SK-N-SH (cell line): ENCODE results near the gene PRICKLE2. TPM values are rescaled to one million over a fixed set of nuclear protein-coding genes. Genes with fewer than 3 reads are reported as not detected.

Experiments used
- CTCF ChIA-PET: fragments of 300-600, 350-600 bp; formaldehyde crosslinking; extraction: SDS; loops from one replicate; lab custom pipeline; 2021; lab: Yijun Ruan, JAX
- POLR2A ChIA-PET: fragments of 350-600 bp; sonication (Branson Sonifier 250); formaldehyde crosslinking; extraction: SDS; loops from one replicate; lab custom pipeline; 2020; ENCODE audit warnings: antibody characterized with exemption, inconsistent platforms; lab: Yijun Ruan, JAX
- DNase-seq: peaks from one replicate; pipeline ENCODE4 v3.0.0; 2012
- H2AFZ ChIP-seq: fragments of 200-600 bp; sonication (generic); 2 replicates; pipeline ENCODE4 v1.8.1; 2016; ENCODE audit warnings: antibody characterized with exemption, mild to moderate bottlenecking, low read depth
- H3F3A ChIP-seq: fragments of 200-600 bp; sonication (generic); replicated peaks from 2 replicates; pipeline ENCODE3; 2016; ENCODE audit warnings: antibody characterized with exemption, mild to moderate bottlenecking; ENCODE audit not compliant: insufficient read depth
- H3K27ac ChIP-seq, 2 experiments: fragments of 200-500 bp in 1 of 2; fragments of 200-600 bp in 1 of 2; sonication (Bioruptor generic) in 1 of 2; sonication (generic), shearing (Covaris generic) in 1 of 2; 2 replicates each; pipeline versions ENCODE4 v1.5.1 to v1.6.1; 2014 to 2016; ENCODE audit warnings: low read depth in 2 of 2, inconsistent platforms in 1 of 2, low read length in 1 of 2, mild to moderate bottlenecking in 1 of 2, mixed read lengths in 1 of 2
- H3K27me3 ChIP-seq: fragments of 200-600 bp; sonication (generic), shearing (Covaris generic); 2 replicates; pipeline ENCODE4 v1.6.1; 2016; ENCODE audit warnings: mixed run types; ENCODE audit not compliant: insufficient read depth
- H3K36me3 ChIP-seq, 2 experiments: fragments of 200-500 bp in 1 of 2; fragments of 200-600 bp in 1 of 2; sonication (Bioruptor generic) in 1 of 2; sonication (generic) in 1 of 2; replicated peaks in 1 of 2; 2 replicates each; pipeline versions ENCODE3 to v1.5.1; 2014 to 2016; ENCODE audit warnings: low read length in 1 of 2, mild to moderate bottlenecking in 1 of 2; ENCODE audit not compliant: insufficient read depth in 2 of 2, control insufficient read depth in 1 of 2
- H3K4me1 ChIP-seq, 2 experiments: fragments of 200-500 bp in 1 of 2; fragments of 200-600 bp in 1 of 2; sonication (Bioruptor generic) in 1 of 2; sonication (generic), shearing (Covaris generic) in 1 of 2; 2 replicates each; pipeline versions ENCODE4 v1.5.1 to v1.6.1; 2014 to 2016; ENCODE audit warnings: low read depth in 1 of 2, low read length in 1 of 2, mixed run types in 1 of 2; ENCODE audit not compliant: insufficient read depth in 2 of 2, control insufficient read depth in 1 of 2
- H3K4me2 ChIP-seq: fragments of 200-600 bp; sonication (generic), shearing (Covaris generic); 2 replicates; pipeline ENCODE4 v1.6.1; 2017; ENCODE audit warnings: mixed run types
- H3K4me3 ChIP-seq, 2 experiments: fragments of 200-500 bp in 1 of 2; fragments of 200-600 bp in 1 of 2; sonication (Bioruptor generic) in 1 of 2; sonication (generic), shearing (Covaris generic) in 1 of 2; 2 replicates each; pipeline versions ENCODE4 v1.5.1 to v1.8.1; 2014 to 2016; ENCODE audit warnings: low read depth in 2 of 2, inconsistent platforms in 1 of 2, low read length in 1 of 2, mild to moderate bottlenecking in 1 of 2, mixed read lengths in 1 of 2, moderate library complexity in 1 of 2
- H3K79me2 ChIP-seq: fragments of 200-600 bp; sonication (generic); 2 replicates; pipeline ENCODE4 v1.8.1; 2017; ENCODE audit warnings: mild to moderate bottlenecking; ENCODE audit not compliant: insufficient read depth
- H3K9ac ChIP-seq: fragments of 200-600 bp; sonication (generic); 2 replicates; pipeline ENCODE4 v1.6.1; 2017; ENCODE audit warnings: mixed run types
- H3K9me2 ChIP-seq: fragments of 200-600 bp; sonication (generic); 2 replicates; pipeline ENCODE4 v1.6.1; 2017; ENCODE audit warnings: mixed run types
- H3K9me3 ChIP-seq: fragments of 200-600 bp; sonication (generic); 2 replicates; pipeline ENCODE4 v1.6.1; 2017; ENCODE audit warnings: mixed run types, mild to moderate bottlenecking, moderate library complexity
- H4K20me1 ChIP-seq: fragments of 200-600 bp; sonication (generic); 2 replicates; pipeline ENCODE4 v1.6.1; 2017; ENCODE audit warnings: mild to moderate bottlenecking, mixed run types; ENCODE audit not compliant: insufficient read depth
- CTCF ChIP-seq: fragments of 200-600 bp; sonication (generic); IDR thresholded peaks from 2 replicates; pipeline ENCODE4 v1.6.1; 2017; ENCODE audit warnings: antibody characterized with exemption, mild to moderate bottlenecking, moderate library complexity
- ELF1 ChIP-seq: IDR thresholded peaks from 2 replicates; pipeline ENCODE4 v1.4.0; 2012
- EZH2phosphoT487 ChIP-seq: fragments of 200-600 bp; sonication (generic); IDR thresholded peaks from 2 replicates; pipeline ENCODE4 v1.6.1; 2017; ENCODE audit warnings: low read depth, mixed run types, mild to moderate bottlenecking, antibody characterized with exemption, moderate library complexity, borderline replicate concordance
- FOSL2 ChIP-seq: IDR thresholded peaks from 2 replicates; pipeline ENCODE4 v1.4.0; 2012; ENCODE audit warnings: low read depth, mild to moderate bottlenecking, moderate library complexity, borderline replicate concordance
- FOXM1 ChIP-seq: IDR thresholded peaks from 2 replicates; pipeline ENCODE4 v1.4.0; 2012; ENCODE audit warnings: low read depth, mild to moderate bottlenecking
- JUND ChIP-seq: IDR thresholded peaks from 2 replicates; pipeline ENCODE4 v1.4.0; 2012
- MEF2A ChIP-seq: IDR thresholded peaks from 2 replicates; pipeline ENCODE4 v1.4.0; 2012; ENCODE audit warnings: low read depth, borderline replicate concordance
- POLR2AphosphoS5 ChIP-seq: IDR thresholded peaks from 2 replicates; pipeline ENCODE4 v1.6.1; 2012; ENCODE audit warnings: low read depth, low read length
- RXRA ChIP-seq: IDR thresholded peaks from 2 replicates; pipeline ENCODE4 v1.4.0; 2012; ENCODE audit warnings: low read depth, mild to moderate bottlenecking, borderline replicate concordance
- SIN3A ChIP-seq: IDR thresholded peaks from 2 replicates; pipeline ENCODE4 v1.6.1; 2012; ENCODE audit warnings: low read depth, mild to moderate bottlenecking, low read length, moderate library complexity, borderline replicate concordance
- TEAD4 ChIP-seq: IDR thresholded peaks from 2 replicates; pipeline ENCODE4 v1.4.0; 2012; ENCODE audit warnings: mild to moderate bottlenecking, borderline replicate concordance; ENCODE audit not compliant: insufficient read depth
- YY1 ChIP-seq: IDR thresholded peaks from 2 replicates; pipeline ENCODE4 v1.4.0; 2012; ENCODE audit warnings: low read depth, mild to moderate bottlenecking
- WGBS: methylation state at CpG from one replicate; pipeline ENCODE4 v1.1.6; 2017; ENCODE audit warnings: low lambda C conversion rate; 5-methylcytosine and 5-hydroxymethylcytosine counted together
- polyA plus RNA-seq, 3 experiments: library from polyadenylated mRNA; depleted of rRNA; stranded (reverse); fragments of >200 nt; gene quantifications; 2 replicates each; pipeline ENCODE4 v1.2.3, GENCODE V29; 2012
- TF ChIP-seq, protein P1 (sequence below): fragments of 150-350 bp; IDR thresholded peaks from 2 replicates; pipeline ENCODE4 v1.6.1; 2016; ENCODE audit warnings: mild to moderate bottlenecking, low read depth, low read length
- TF ChIP-seq, protein P2 (sequence below): IDR thresholded peaks from 2 replicates; pipeline ENCODE4 v1.4.0; 2012; ENCODE audit warnings: low read depth, borderline replicate concordance
- TF ChIP-seq, protein P3 (sequence below): IDR thresholded peaks from 2 replicates; pipeline ENCODE4 v1.4.0; 2012; ENCODE audit warnings: low read depth, borderline replicate concordance
- TF ChIP-seq, protein P4 (sequence below): IDR thresholded peaks from 2 replicates; pipeline ENCODE4; 2012
- TF ChIP-seq, protein P5 (sequence below): IDR thresholded peaks from 2 replicates; pipeline ENCODE4 v1.6.1; 2012; ENCODE audit warnings: mild to moderate bottlenecking, low read depth, low read length, moderate library complexity

The PRICKLE2 gene
- polyA plus RNA-seq, 1 of the 3 experiments (the other 2 are of a cell fraction), result 0.67 TPM

GRCh38 chr3:64235605-64236004 lies 10.3 kb upstream of the PRICKLE2 start:
- Histone ChIP-seq H3K4me1 (peaks cover 8 to 12% of the 10 kb centered on the region in 2 experiments; a peak in 2 of 4 replicates), H3K9me3 (no peaks in the 10 kb centered on the region), H3K9ac (no peak overlapping the region), H2AFZ (no peak overlapping the region), H3K4me3 (no peak overlapping the region), H3K27ac (no peak overlapping the region), H3F3A (peaks cover 15% of the 10 kb centered on the region), H3K79me2 (no peaks in the 10 kb centered on the region), H4K20me1 (no peaks in the 10 kb centered on the region), H3K4me2 (no peak overlapping the region), H3K9me2 (no peaks in the 10 kb centered on the region), H3K36me3 (no peaks in the 10 kb centered on the region), H3K27me3 (no peaks in the 10 kb centered on the region)
- no peak for DNase-seq
- 86% methylated on average over 3 of the region's 3 CpGs for WGBS
- TF ChIP-seq CTCF (no peak), FOSL2 (no peak), POLR2AphosphoS5 (no peak)
- ChIA-PET CTCF (interaction anchor here (0.8 to 1.1 kb wide), 4 partner anchors 9 to 205 kb away, joined by 3 to 6 read pairs (median 3); no protein-coding TSS in a partner anchor), POLR2A (no interaction called here)

DNA sequence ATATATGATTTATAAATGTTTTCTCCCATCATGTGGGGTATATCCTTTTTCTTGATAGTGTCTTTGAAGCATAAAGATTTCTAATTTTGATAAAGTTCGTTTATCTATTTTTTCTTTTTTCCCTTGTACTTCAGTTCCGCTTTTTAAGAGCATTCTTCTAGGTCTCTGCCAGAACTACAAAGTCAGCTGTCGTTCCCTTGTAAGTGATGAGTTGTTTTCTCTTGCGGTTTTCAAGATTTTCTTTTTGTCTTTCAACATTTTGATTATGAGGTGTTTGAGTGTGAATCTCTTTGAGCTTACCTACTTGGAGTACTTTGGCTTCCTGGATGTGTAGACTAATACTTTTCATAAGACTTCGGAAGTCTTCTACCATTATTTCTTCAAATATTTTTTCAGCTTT lies 9.3 kb upstream of the PRICKLE2 start:
- H3K9ac ChIP-seq, result no peak overlapping the region
- no peaks in the 10 kb centered on the region for H3K36me3 ChIP-seq
- no peaks in the 10 kb centered on the region for H3K79me2 ChIP-seq
- no peak for DNase-seq
- H3K4me1 ChIP-seq, result peaks cover 8 to 11% of the 10 kb centered on the region in 2 experiments; a peak in 2 of 4 replicates
- no peak overlapping the region for H3K4me2 ChIP-seq
- peaks cover 14% of the 10 kb centered on the region for H3F3A ChIP-seq
- no peaks in the 10 kb centered on the region for H3K9me2 ChIP-seq
- WGBS, result 86% methylated on average over 5 of the region's 5 CpGs
- H4K20me1 ChIP-seq, result no peaks in the 10 kb centered on the region
- H3K27me3 ChIP-seq, result no peaks in the 10 kb centered on the region
- H3K27ac ChIP-seq, result no peak overlapping the region
- CTCF ChIA-PET, result interaction anchor here (0.9 to 1.1 kb wide), 2 partner anchors 10 to 20 kb away, joined by 3 read pairs; no protein-coding TSS in a partner anchor
- no peaks in the 10 kb centered on the region for H3K9me3 ChIP-seq
- H2AFZ ChIP-seq, result no peak overlapping the region
- POLR2A ChIA-PET, result no interaction called here
- no peak overlapping the region for H3K4me3 ChIP-seq
- TF ChIP-seq, protein P1, sequence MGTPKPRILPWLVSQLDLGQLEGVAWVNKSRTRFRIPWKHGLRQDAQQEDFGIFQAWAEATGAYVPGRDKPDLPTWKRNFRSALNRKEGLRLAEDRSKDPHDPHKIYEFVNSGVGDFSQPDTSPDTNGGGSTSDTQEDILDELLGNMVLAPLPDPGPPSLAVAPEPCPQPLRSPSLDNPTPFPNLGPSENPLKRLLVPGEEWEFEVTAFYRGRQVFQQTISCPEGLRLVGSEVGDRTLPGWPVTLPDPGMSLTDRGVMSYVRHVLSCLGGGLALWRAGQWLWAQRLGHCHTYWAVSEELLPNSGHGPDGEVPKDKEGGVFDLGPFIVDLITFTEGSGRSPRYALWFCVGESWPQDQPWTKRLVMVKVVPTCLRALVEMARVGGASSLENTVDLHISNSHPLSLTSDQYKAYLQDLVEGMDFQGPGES, result no peak
- TF ChIP-seq, protein P2, sequence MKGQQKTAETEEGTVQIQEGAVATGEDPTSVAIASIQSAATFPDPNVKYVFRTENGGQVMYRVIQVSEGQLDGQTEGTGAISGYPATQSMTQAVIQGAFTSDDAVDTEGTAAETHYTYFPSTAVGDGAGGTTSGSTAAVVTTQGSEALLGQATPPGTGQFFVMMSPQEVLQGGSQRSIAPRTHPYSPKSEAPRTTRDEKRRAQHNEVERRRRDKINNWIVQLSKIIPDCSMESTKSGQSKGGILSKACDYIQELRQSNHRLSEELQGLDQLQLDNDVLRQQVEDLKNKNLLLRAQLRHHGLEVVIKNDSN, result no peak
- no peak for TF ChIP-seq EZH2phosphoT487
- TF ChIP-seq, protein P3, sequence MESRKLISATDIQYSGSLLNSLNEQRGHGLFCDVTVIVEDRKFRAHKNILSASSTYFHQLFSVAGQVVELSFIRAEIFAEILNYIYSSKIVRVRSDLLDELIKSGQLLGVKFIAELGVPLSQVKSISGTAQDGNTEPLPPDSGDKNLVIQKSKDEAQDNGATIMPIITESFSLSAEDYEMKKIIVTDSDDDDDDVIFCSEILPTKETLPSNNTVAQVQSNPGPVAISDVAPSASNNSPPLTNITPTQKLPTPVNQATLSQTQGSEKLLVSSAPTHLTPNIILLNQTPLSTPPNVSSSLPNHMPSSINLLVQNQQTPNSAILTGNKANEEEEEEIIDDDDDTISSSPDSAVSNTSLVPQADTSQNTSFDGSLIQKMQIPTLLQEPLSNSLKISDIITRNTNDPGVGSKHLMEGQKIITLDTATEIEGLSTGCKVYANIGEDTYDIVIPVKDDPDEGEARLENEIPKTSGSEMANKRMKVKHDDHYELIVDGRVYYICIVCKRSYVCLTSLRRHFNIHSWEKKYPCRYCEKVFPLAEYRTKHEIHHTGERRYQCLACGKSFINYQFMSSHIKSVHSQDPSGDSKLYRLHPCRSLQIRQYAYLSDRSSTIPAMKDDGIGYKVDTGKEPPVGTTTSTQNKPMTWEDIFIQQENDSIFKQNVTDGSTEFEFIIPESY, result no peak
- no peak for TF ChIP-seq TEAD4
- TF ChIP-seq YY1, result no peak
- no peak for TF ChIP-seq RXRA
- TF ChIP-seq, protein P4, sequence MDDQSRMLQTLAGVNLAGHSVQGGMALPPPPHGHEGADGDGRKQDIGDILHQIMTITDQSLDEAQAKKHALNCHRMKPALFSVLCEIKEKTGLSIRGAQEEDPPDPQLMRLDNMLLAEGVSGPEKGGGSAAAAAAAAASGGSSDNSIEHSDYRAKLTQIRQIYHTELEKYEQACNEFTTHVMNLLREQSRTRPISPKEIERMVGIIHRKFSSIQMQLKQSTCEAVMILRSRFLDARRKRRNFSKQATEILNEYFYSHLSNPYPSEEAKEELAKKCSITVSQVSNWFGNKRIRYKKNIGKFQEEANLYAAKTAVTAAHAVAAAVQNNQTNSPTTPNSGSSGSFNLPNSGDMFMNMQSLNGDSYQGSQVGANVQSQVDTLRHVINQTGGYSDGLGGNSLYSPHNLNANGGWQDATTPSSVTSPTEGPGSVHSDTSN, result no peak
- no peak for TF ChIP-seq SIN3A
- TF ChIP-seq ELF1, result no peak
- TF ChIP-seq JUND, result no peak
- TF ChIP-seq, protein P5, sequence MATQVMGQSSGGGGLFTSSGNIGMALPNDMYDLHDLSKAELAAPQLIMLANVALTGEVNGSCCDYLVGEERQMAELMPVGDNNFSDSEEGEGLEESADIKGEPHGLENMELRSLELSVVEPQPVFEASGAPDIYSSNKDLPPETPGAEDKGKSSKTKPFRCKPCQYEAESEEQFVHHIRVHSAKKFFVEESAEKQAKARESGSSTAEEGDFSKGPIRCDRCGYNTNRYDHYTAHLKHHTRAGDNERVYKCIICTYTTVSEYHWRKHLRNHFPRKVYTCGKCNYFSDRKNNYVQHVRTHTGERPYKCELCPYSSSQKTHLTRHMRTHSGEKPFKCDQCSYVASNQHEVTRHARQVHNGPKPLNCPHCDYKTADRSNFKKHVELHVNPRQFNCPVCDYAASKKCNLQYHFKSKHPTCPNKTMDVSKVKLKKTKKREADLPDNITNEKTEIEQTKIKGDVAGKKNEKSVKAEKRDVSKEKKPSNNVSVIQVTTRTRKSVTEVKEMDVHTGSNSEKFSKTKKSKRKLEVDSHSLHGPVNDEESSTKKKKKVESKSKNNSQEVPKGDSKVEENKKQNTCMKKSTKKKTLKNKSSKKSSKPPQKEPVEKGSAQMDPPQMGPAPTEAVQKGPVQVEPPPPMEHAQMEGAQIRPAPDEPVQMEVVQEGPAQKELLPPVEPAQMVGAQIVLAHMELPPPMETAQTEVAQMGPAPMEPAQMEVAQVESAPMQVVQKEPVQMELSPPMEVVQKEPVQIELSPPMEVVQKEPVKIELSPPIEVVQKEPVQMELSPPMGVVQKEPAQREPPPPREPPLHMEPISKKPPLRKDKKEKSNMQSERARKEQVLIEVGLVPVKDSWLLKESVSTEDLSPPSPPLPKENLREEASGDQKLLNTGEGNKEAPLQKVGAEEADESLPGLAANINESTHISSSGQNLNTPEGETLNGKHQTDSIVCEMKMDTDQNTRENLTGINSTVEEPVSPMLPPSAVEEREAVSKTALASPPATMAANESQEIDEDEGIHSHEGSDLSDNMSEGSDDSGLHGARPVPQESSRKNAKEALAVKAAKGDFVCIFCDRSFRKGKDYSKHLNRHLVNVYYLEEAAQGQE, result no peak
- no peak for TF ChIP-seq FOXM1
- no peak for TF ChIP-seq MEF2A
- no peak for TF ChIP-seq POLR2AphosphoS5
